OCI-LY1 (cell line): ENCODE data around the gene C1orf115.

Experiments
- H2AFZ ChIP-seq: fragments of 200-600 bp; sonication (generic), shearing (Covaris generic); 2 replicates; pipeline ENCODE4 v1.6.0; 2014; ENCODE audit warnings: antibody characterized with exemption, mild to moderate bottlenecking, low read length
- H3F3A ChIP-seq: fragments of 200-600 bp; sonication (generic), shearing (Covaris generic); 2 replicates; pipeline ENCODE4 v1.6.0; 2014; ENCODE audit warnings: mild to moderate bottlenecking, antibody characterized with exemption, low read length, moderate library complexity; ENCODE audit not compliant: insufficient read depth
- H3K27ac ChIP-seq: fragments of 200-600 bp; sonication (generic); 2 replicates; pipeline ENCODE4 v1.5.1; 2014; ENCODE audit warnings: low read length, mixed run types, mild to moderate bottlenecking, low read depth; ENCODE audit not compliant: poor library complexity, severe bottlenecking
- H3K27me3 ChIP-seq: fragments of 200-600 bp; sonication (generic); 2 replicates; pipeline ENCODE4 v1.6.0; 2014; ENCODE audit warnings: antibody characterized with exemption, mild to moderate bottlenecking, low read length, moderate library complexity; ENCODE audit not compliant: insufficient read depth
- H3K36me3 ChIP-seq: fragments of 200-600 bp; sonication (generic); 2 replicates; pipeline ENCODE4 v1.6.1; 2014; ENCODE audit warnings: mild to moderate bottlenecking, antibody characterized with exemption, low read length, moderate library complexity, mixed read lengths; ENCODE audit not compliant: insufficient read depth
- H3K4me1 ChIP-seq: fragments of 200-600 bp; sonication (generic); 2 replicates; pipeline ENCODE4 v1.5.1; 2014; ENCODE audit warnings: mild to moderate bottlenecking, low read length, moderate library complexity; ENCODE audit not compliant: insufficient read depth, severe bottlenecking
- H3K4me2 ChIP-seq: fragments of 200-600 bp; sonication (generic), shearing (Covaris generic); 2 replicates; pipeline ENCODE4 v1.6.1; 2014; ENCODE audit warnings: low read length
- H3K4me3 ChIP-seq: fragments of 200-600 bp; sonication (generic); 2 replicates; pipeline ENCODE4 v1.5.1; 2014; ENCODE audit warnings: low read length, low read depth, mild to moderate bottlenecking, mixed read lengths; ENCODE audit not compliant: poor library complexity, severe bottlenecking
- H3K79me2 ChIP-seq: fragments of 200-600 bp; shearing (Covaris generic); 2 replicates; pipeline ENCODE4 v1.6.1; 2016; ENCODE audit warnings: mixed run types, low read length, mixed read lengths; ENCODE audit not compliant: insufficient read depth
- H3K9ac ChIP-seq: fragments of 200-600 bp; sonication (generic), shearing (Covaris generic); 2 replicates; pipeline ENCODE4 v1.6.1; 2014; ENCODE audit warnings: mild to moderate bottlenecking, low read length, mixed read lengths
- H3K9me2 ChIP-seq: fragments of 200-600 bp; sonication (generic), shearing (Covaris generic); 2 replicates; pipeline ENCODE4 v1.6.1; 2014; ENCODE audit warnings: low read depth, mild to moderate bottlenecking, low read length, mixed read lengths
- H3K9me3 ChIP-seq: fragments of 200-600 bp; shearing (Covaris generic); 2 replicates; pipeline ENCODE4 v1.6.1; 2014; ENCODE audit warnings: low read length, mixed read lengths
- H4K20me1 ChIP-seq: fragments of 200-600 bp; sonication (generic), shearing (Covaris generic); 2 replicates; pipeline ENCODE4 v1.6.0; 2016; ENCODE audit warnings: mild to moderate bottlenecking, low read length; ENCODE audit not compliant: insufficient read depth
- CTCF ChIP-seq: fragments of 200-600 bp; sonication (generic), shearing (Covaris generic); IDR thresholded peaks from 2 replicates; pipeline ENCODE4 v1.5.1; 2017; ENCODE audit warnings: mild to moderate bottlenecking, antibody characterized with exemption, low read length, moderate library complexity, mixed read lengths
- EZH2 ChIP-seq: fragments of 200-600 bp; sonication (generic), shearing (Covaris generic); IDR thresholded peaks from 2 replicates; pipeline ENCODE4 v1.8.0; 2017; ENCODE audit warnings: borderline replicate concordance, mixed run types, mild to moderate bottlenecking, antibody characterized with exemption, low read length, moderate library complexity, mixed read lengths

Gene C1orf115

GRCh38 chr1:220706480-220706879 lies 16.3 kb downstream of the C1orf115 start:
- no peaks in the 10 kb centered on the region for H3K9me2 ChIP-seq
- H3K4me2 ChIP-seq = no peak overlapping the region
- H3K9ac ChIP-seq = no peak overlapping the region
- no peaks in the 10 kb centered on the region for H3K27me3 ChIP-seq
- no peaks in the 10 kb centered on the region for H3K9me3 ChIP-seq
- no peak overlapping the region for H3K27ac ChIP-seq
- no peak overlapping the region for H3K4me3 ChIP-seq
- no peaks in the 10 kb centered on the region for H3K4me1 ChIP-seq
- TF ChIP-seq EZH2 = no peak
- no peak for TF ChIP-seq CTCF
- no peaks in the 10 kb centered on the region for H3K36me3 ChIP-seq
- H4K20me1 ChIP-seq = no peaks in the 10 kb centered on the region
- H3F3A ChIP-seq = no peaks in the 10 kb centered on the region
- no peak overlapping the region for H2AFZ ChIP-seq
- H3K79me2 ChIP-seq = no peaks in the 10 kb centered on the region

GRCh38 chr1:220707160-220707559 lies 17.0 kb downstream of the C1orf115 start:
- no peaks in the 10 kb centered on the region for H3F3A ChIP-seq

GRCh38 chr1:220708244-220708643 lies 18.1 kb downstream of the C1orf115 start:
- H3K9me3 ChIP-seq = no peaks in the 10 kb centered on the region
- H4K20me1 ChIP-seq = no peaks in the 10 kb centered on the region
- H2AFZ ChIP-seq = no peak overlapping the region
- no peaks in the 10 kb centered on the region for H3K79me2 ChIP-seq
- no peaks in the 10 kb centered on the region for H3K27me3 ChIP-seq
- H3K4me3 ChIP-seq = no peak overlapping the region
- no peaks in the 10 kb centered on the region for H3K4me1 ChIP-seq
- no peak overlapping the region for H3K27ac ChIP-seq
- no peaks in the 10 kb centered on the region for H3K9me2 ChIP-seq
- H3K36me3 ChIP-seq = no peaks in the 10 kb centered on the region
- TF ChIP-seq CTCF (no peak), EZH2 (no peak)
- no peak overlapping the region for H3K9ac ChIP-seq
- no peak overlapping the region for H3K4me2 ChIP-seq
- no peaks in the 10 kb centered on the region for H3F3A ChIP-seq

More at GRCh38 chr1:220707160-220707559, 17.0 kb downstream of the C1orf115 start:
- no peaks in the 10 kb centered on the region for H3K4me1 ChIP-seq
- no peak overlapping the region for H3K4me3 ChIP-seq
- no peaks in the 10 kb centered on the region for H3K27me3 ChIP-seq
- H3K36me3 ChIP-seq = no peaks in the 10 kb centered on the region
- no peak overlapping the region for H3K27ac ChIP-seq
- H3K4me2 ChIP-seq = no peak overlapping the region
- H3K9me3 ChIP-seq = no peaks in the 10 kb centered on the region
- H3K9ac ChIP-seq = no peak overlapping the region
- no peaks in the 10 kb centered on the region for H4K20me1 ChIP-seq
- H3K9me2 ChIP-seq = no peaks in the 10 kb centered on the region
- TF ChIP-seq CTCF = no peak
- no peak for TF ChIP-seq EZH2
- no peaks in the 10 kb centered on the region for H3K79me2 ChIP-seq
- no peak overlapping the region for H2AFZ ChIP-seq
